ENCODE results near the gene RPTOR.

The RPTOR gene

GRCh38 chr17:80790021-80790765, 245.6 kb downstream of the RPTOR start:
- H3K27me3 ChIP-seq (ENCODE audit: insufficient read depth, low read length, poor library complexity): no peaks in the 10 kb centered on the region
- no peak overlapping the region for H4K5ac ChIP-seq (ENCODE audit: low read length)
- no peak for DNase-seq
- H3K79me1 ChIP-seq (ENCODE audit: low read length): no peaks in the 10 kb centered on the region
- H3K4me1 ChIP-seq (ENCODE audit: control insufficient read depth, low read depth, low read length): no peaks in the 10 kb centered on the region
- no peak overlapping the region for H3K56ac ChIP-seq (ENCODE audit: low read length)
- no peak overlapping the region for H3K27ac ChIP-seq (ENCODE audit: low read depth, low read length)
- H3K36me3 ChIP-seq (ENCODE audit: control insufficient read depth, insufficient read depth, low read length): no peaks in the 10 kb centered on the region
- H3K18ac ChIP-seq (ENCODE audit: low read length): no peak overlapping the region
- no peak overlapping the region for H2AK5ac ChIP-seq (ENCODE audit: low read length)
- H3K79me2 ChIP-seq (ENCODE audit: control insufficient read depth, insufficient read depth, low read length): no peaks in the 10 kb centered on the region
- no CpG with 5 or more reads among the region's 13 CpGs for WGBS (ENCODE audit: extremely low coverage, insufficient coverage, low lambda C conversion rate)
- H3K4ac ChIP-seq (ENCODE audit: low read depth, low read length): no peak overlapping the region
- no peak overlapping the region for H3K23ac ChIP-seq (ENCODE audit: low read length)
- no peak overlapping the region for H3K4me2 ChIP-seq (ENCODE audit: low read length)
- H3K9ac ChIP-seq (ENCODE audit: low read length): no peak overlapping the region
- H4K8ac ChIP-seq (ENCODE audit: low read depth, low read length): no peak overlapping the region
- no peak overlapping the region for H2BK15ac ChIP-seq (replicated peaks; ENCODE audit: low read depth)
- no peak overlapping the region for H2BK5ac ChIP-seq (ENCODE audit: low read length)
- H2BK120ac ChIP-seq (ENCODE audit: low read depth, low read length): no peak overlapping the region
- no peak overlapping the region for H3K4me3 ChIP-seq (ENCODE audit: low read length)

GRCh38 chr17:80790981-80791742, 246.5 kb downstream of the RPTOR start:
- Histone ChIP-seq H4K8ac (ENCODE audit: low read depth, low read length) (no peak overlapping the region), H2BK120ac (ENCODE audit: low read depth, low read length) (no peak overlapping the region), H2BK15ac (replicated peaks; ENCODE audit: low read depth) (no peak overlapping the region), H3K27ac (ENCODE audit: low read depth, low read length) (no peak overlapping the region), H3K9ac (ENCODE audit: low read length) (no peak overlapping the region), H2BK5ac (ENCODE audit: low read length) (no peak overlapping the region), H3K79me1 (ENCODE audit: low read length) (no peaks in the 10 kb centered on the region), H3K23ac (ENCODE audit: low read length) (no peak overlapping the region), H2AK5ac (ENCODE audit: low read length) (no peak overlapping the region), H3K36me3 (ENCODE audit: control insufficient read depth, insufficient read depth, low read length) (no peaks in the 10 kb centered on the region), H3K27me3 (ENCODE audit: insufficient read depth, low read length, poor library complexity) (no peaks in the 10 kb centered on the region), H3K56ac (ENCODE audit: low read length) (no peak overlapping the region), H3K79me2 (ENCODE audit: control insufficient read depth, insufficient read depth, low read length) (no peaks in the 10 kb centered on the region), H3K4me2 (ENCODE audit: low read length) (no peak overlapping the region), H3K4me3 (ENCODE audit: low read length) (no peak overlapping the region), H3K18ac (ENCODE audit: low read length) (no peak overlapping the region), H3K4ac (ENCODE audit: low read depth, low read length) (no peak overlapping the region), H4K5ac (ENCODE audit: low read length) (no peak overlapping the region), H3K4me1 (ENCODE audit: control insufficient read depth, low read depth, low read length) (no peaks in the 10 kb centered on the region)
- no CpG with 5 or more reads among the region's 10 CpGs for WGBS (ENCODE audit: extremely low coverage, insufficient coverage, low lambda C conversion rate)
- DNase-seq: no peak

GRCh38 chr17:80791758-80792284, 247.2 kb downstream of the RPTOR start:
- Histone ChIP-seq H2AK5ac (ENCODE audit: low read length) (no peak overlapping the region), H3K18ac (ENCODE audit: low read length) (no peak overlapping the region), H4K5ac (ENCODE audit: low read length) (no peak overlapping the region), H3K4me3 (ENCODE audit: low read length) (no peak overlapping the region), H3K79me1 (ENCODE audit: low read length) (no peaks in the 10 kb centered on the region), H3K23ac (ENCODE audit: low read length) (no peak overlapping the region), H3K56ac (ENCODE audit: low read length) (no peak overlapping the region), H3K27me3 (ENCODE audit: insufficient read depth, low read length, poor library complexity) (no peaks in the 10 kb centered on the region), H3K27ac (ENCODE audit: low read depth, low read length) (no peak overlapping the region), H2BK5ac (ENCODE audit: low read length) (no peak overlapping the region), H3K79me2 (ENCODE audit: control insufficient read depth, insufficient read depth, low read length) (no peaks in the 10 kb centered on the region), H3K4me1 (ENCODE audit: control insufficient read depth, low read depth, low read length) (no peaks in the 10 kb centered on the region), H3K4me2 (ENCODE audit: low read length) (no peak overlapping the region), H4K8ac (ENCODE audit: low read depth, low read length) (no peak overlapping the region), H3K4ac (ENCODE audit: low read depth, low read length) (no peak overlapping the region), H3K9ac (ENCODE audit: low read length) (no peak overlapping the region), H3K36me3 (ENCODE audit: control insufficient read depth, insufficient read depth, low read length) (no peaks in the 10 kb centered on the region), H2BK120ac (ENCODE audit: low read depth, low read length) (no peak overlapping the region), H2BK15ac (replicated peaks; ENCODE audit: low read depth) (no peak overlapping the region)
- DNase-seq: no peak
- whole genome bisulfite sequencing (ENCODE audit: extremely low coverage, insufficient coverage, low lambda C conversion rate): no CpG with 5 or more reads among the region's 11 CpGs

GRCh38 chr17:80792373-80792781, 247.7 kb downstream of the RPTOR start:
- no peak overlapping the region for H3K18ac ChIP-seq (ENCODE audit: low read length)
- no peaks in the 10 kb centered on the region for H3K79me1 ChIP-seq (ENCODE audit: low read length)
- H2BK120ac ChIP-seq (ENCODE audit: low read depth, low read length): no peak overlapping the region
- WGBS (ENCODE audit: extremely low coverage, insufficient coverage, low lambda C conversion rate): no CpG with 5 or more reads among the region's 10 CpGs
- no peak overlapping the region for H3K27ac ChIP-seq (ENCODE audit: low read depth, low read length)
- no peak overlapping the region for H2BK5ac ChIP-seq (ENCODE audit: low read length)
- H3K23ac ChIP-seq (ENCODE audit: low read length): no peak overlapping the region
- no peak for DNase-seq
- H4K5ac ChIP-seq (ENCODE audit: low read length): no peak overlapping the region
- no peaks in the 10 kb centered on the region for H3K36me3 ChIP-seq (ENCODE audit: control insufficient read depth, insufficient read depth, low read length)
- H3K4me1 ChIP-seq (ENCODE audit: control insufficient read depth, low read depth, low read length): no peaks in the 10 kb centered on the region
- no peak overlapping the region for H2BK15ac ChIP-seq (replicated peaks; ENCODE audit: low read depth)
- no peaks in the 10 kb centered on the region for H3K27me3 ChIP-seq (ENCODE audit: insufficient read depth, low read length, poor library complexity)
- no peak overlapping the region for H4K8ac ChIP-seq (ENCODE audit: low read depth, low read length)
- no peaks in the 10 kb centered on the region for H3K79me2 ChIP-seq (ENCODE audit: control insufficient read depth, insufficient read depth, low read length)
- no peak overlapping the region for H3K4me3 ChIP-seq (ENCODE audit: low read length)
- no peak overlapping the region for H2AK5ac ChIP-seq (ENCODE audit: low read length)
- no peak overlapping the region for H3K9ac ChIP-seq (ENCODE audit: low read length)
- H3K4ac ChIP-seq (ENCODE audit: low read depth, low read length): no peak overlapping the region
- H3K4me2 ChIP-seq (ENCODE audit: low read length): no peak overlapping the region
- no peak overlapping the region for H3K56ac ChIP-seq (ENCODE audit: low read length)

- no peak overlapping the region for H3K27ac ChIP-seq (ENCODE audit: low read depth, low read length)
- no peak overlapping the region for H4K5ac ChIP-seq (ENCODE audit: low read length)
These were observed 248.8 kb downstream of the RPTOR start for GRCh38 chr17:80793421-80793820.

More at GRCh38 chr17:80793421-80793820, 248.8 kb downstream of the RPTOR start:
- H3K27me3 ChIP-seq (ENCODE audit: insufficient read depth, low read length, poor library complexity): no peaks in the 10 kb centered on the region
- no peak overlapping the region for H3K23ac ChIP-seq (ENCODE audit: low read length)
- no CpG with 5 or more reads among the region's 12 CpGs for whole genome bisulfite sequencing (ENCODE audit: extremely low coverage, insufficient coverage, low lambda C conversion rate)
- no peak overlapping the region for H3K9ac ChIP-seq (ENCODE audit: low read length)
- no peaks in the 10 kb centered on the region for H3K36me3 ChIP-seq (ENCODE audit: control insufficient read depth, insufficient read depth, low read length)
- no peak overlapping the region for H3K4me2 ChIP-seq (ENCODE audit: low read length)
- peak; percentile 41 for DNase-seq
- no peaks in the 10 kb centered on the region for H3K79me2 ChIP-seq (ENCODE audit: control insufficient read depth, insufficient read depth, low read length)
- H3K56ac ChIP-seq (ENCODE audit: low read length): no peak overlapping the region
- no peak overlapping the region for H2BK5ac ChIP-seq (ENCODE audit: low read length)
- H3K4me1 ChIP-seq (ENCODE audit: control insufficient read depth, low read depth, low read length): no peaks in the 10 kb centered on the region
- no peak overlapping the region for H2BK15ac ChIP-seq (replicated peaks; ENCODE audit: low read depth)
- H2BK120ac ChIP-seq (ENCODE audit: low read depth, low read length): no peak overlapping the region
- H3K4me3 ChIP-seq (ENCODE audit: low read length): no peak overlapping the region
- no peak overlapping the region for H3K4ac ChIP-seq (ENCODE audit: low read depth, low read length)
- H3K18ac ChIP-seq (ENCODE audit: low read length): no peak overlapping the region
- no peaks in the 10 kb centered on the region for H3K79me1 ChIP-seq (ENCODE audit: low read length)
- no peak overlapping the region for H4K8ac ChIP-seq (ENCODE audit: low read depth, low read length)
- H2AK5ac ChIP-seq (ENCODE audit: low read length): no peak overlapping the region

Measured in mesendoderm (in vitro differentiated cells).